CD14-positive monocyte (primary cell): ENCODE data around the gene POLDIP2. TPM values are rescaled to one million over a fixed set of nuclear protein-coding genes. Genes with fewer than 3 reads are reported as not detected.

Experiments used
- DNase-seq, 3 donors: peaks; one replicate each; pipeline ENCODE4 v3.0.0-alpha.2; 2011 to 2022
- H2AFZ ChIP-seq: 2 replicates; pipeline ENCODE4 v1.6.0; 2012; ENCODE audit warnings: mild to moderate bottlenecking, low read depth, low read length, inconsistent platforms; ENCODE audit not compliant: insufficient read depth, poor library complexity, severe bottlenecking
- H3K27ac ChIP-seq, 2 donors: 1 replicate in 1 of 2; 2 replicates in 1 of 2; pipeline ENCODE4 v1.5.1; 2012 to 2013; ENCODE audit warnings: low read length in 2 of 2, control low read depth in 1 of 2, inconsistent platforms in 1 of 2, low read depth in 1 of 2, mild to moderate bottlenecking in 1 of 2
- H3K27me3 ChIP-seq, 2 donors: one replicate each; pipeline versions ENCODE4 v1.6.0 to v1.6.1; 2011 to 2013; ENCODE audit warnings: low read length in 2 of 2; ENCODE audit not compliant: control insufficient read depth in 2 of 2, insufficient read depth in 2 of 2
- H3K36me3 ChIP-seq, 2 donors: replicated peaks in 1 of 2; 1 replicate in 1 of 2; 2 replicates in 1 of 2; pipeline versions ENCODE4 v1.5.1 to v1.6.1; 2012 to 2013; ENCODE audit warnings: low read length in 2 of 2, control low read depth in 1 of 2, inconsistent platforms in 1 of 2, mild to moderate bottlenecking in 1 of 2; ENCODE audit not compliant: insufficient read depth in 2 of 2, control insufficient read depth in 1 of 2
- H3K4me1 ChIP-seq, 2 donors: 1 replicate in 1 of 2; 2 replicates in 1 of 2; pipeline versions ENCODE4 v1.5.1 to v1.6.1; 2012 to 2013; ENCODE audit warnings: low read length in 2 of 2, control low read depth in 1 of 2, inconsistent platforms in 1 of 2, mild to moderate bottlenecking in 1 of 2, moderate library complexity in 1 of 2; ENCODE audit not compliant: insufficient read depth in 2 of 2, control insufficient read depth in 1 of 2
- H3K4me2 ChIP-seq: replicated peaks from 2 replicates; pipeline ENCODE3; 2012; ENCODE audit warnings: low read length, moderate library complexity, mild to moderate bottlenecking; ENCODE audit not compliant: poor library complexity, severe bottlenecking; ENCODE audit errors: extremely low read depth
- H3K4me3 ChIP-seq, 3 experiments: fragments of 200-600 bp in 1 of 3; sonication (generic) in 1 of 3; replicated peaks in 1 of 3; 1 replicate in 2 of 3; 2 replicates in 1 of 3; pipeline ENCODE4 v1.5.1; 2011 to 2013; ENCODE audit warnings: low read length in 3 of 3, mild to moderate bottlenecking in 3 of 3, control low read depth in 2 of 3, low read depth in 2 of 3, inconsistent platforms in 1 of 3, moderate library complexity in 1 of 3
- H3K79me2 ChIP-seq: 2 replicates; pipeline ENCODE4 v1.6.0; 2012; ENCODE audit warnings: mild to moderate bottlenecking, control low read depth, inconsistent platforms, low read length, moderate library complexity; ENCODE audit not compliant: insufficient read depth
- H3K9ac ChIP-seq: 2 replicates; pipeline ENCODE4 v1.6.0; 2017; ENCODE audit warnings: low read length, mild to moderate bottlenecking; ENCODE audit not compliant: insufficient read depth, poor library complexity, severe bottlenecking
- H3K9me3 ChIP-seq, 2 donors: replicated peaks in 1 of 2; 1 replicate in 1 of 2; 2 replicates in 1 of 2; pipeline versions ENCODE4 v1.5.1 to v1.6.1; 2012 to 2013; ENCODE audit warnings: low read length in 2 of 2, control low read depth in 1 of 2; ENCODE audit not compliant: control insufficient read depth in 1 of 2, insufficient read depth in 1 of 2
- H4K20me1 ChIP-seq: 2 replicates; pipeline ENCODE4 v1.6.0; 2012; ENCODE audit warnings: mild to moderate bottlenecking, low read length, control low read depth, moderate library complexity; ENCODE audit not compliant: insufficient read depth
- H3K27ac Mint-ChIP-seq, 7 donors: one replicate each; pipeline ENCODE4 v1.8.0; 2020; ENCODE audit warnings: mild to moderate bottlenecking in 7 of 7, mixed read lengths in 7 of 7, moderate library complexity in 6 of 7, inconsistent platforms in 2 of 7
- H3K27me3 Mint-ChIP-seq, 3 donors: one replicate each; pipeline ENCODE4 v1.8.0; 2021 to 2022; ENCODE audit warnings: low read depth in 3 of 3, mild to moderate bottlenecking in 3 of 3, mixed read lengths in 3 of 3, moderate library complexity in 3 of 3, inconsistent platforms in 1 of 3
- H3K36me3 Mint-ChIP-seq, 2 donors: one replicate each; pipeline ENCODE4 v1.8.0; 2020; ENCODE audit warnings: mixed read lengths in 2 of 2, inconsistent platforms in 1 of 2, mild to moderate bottlenecking in 1 of 2
- H3K4me1 Mint-ChIP-seq: one replicate; pipeline ENCODE4 v1.8.0; 2020; ENCODE audit warnings: mild to moderate bottlenecking, mixed read lengths
- H3K4me3 Mint-ChIP-seq, 2 donors: one replicate each; pipeline ENCODE4 v1.8.0; 2020; ENCODE audit warnings: mild to moderate bottlenecking in 2 of 2, mixed read lengths in 2 of 2, moderate library complexity in 1 of 2
- H3K9me3 Mint-ChIP-seq, 7 donors: one replicate each; pipeline ENCODE4 v1.8.0; 2020 to 2022; ENCODE audit warnings: mixed read lengths in 7 of 7, mild to moderate bottlenecking in 6 of 7, moderate library complexity in 6 of 7, inconsistent platforms in 2 of 7
- CTCF ChIP-seq: fragments of 200-600 bp; IDR thresholded peaks from one replicate; pipeline ENCODE4 v1.8.0; 2022; ENCODE audit warnings: antibody characterized with exemption, mild to moderate bottlenecking
- WGBS: methylation state at CpG from one replicate; pipeline ENCODE4 v1.1.5; 2013; ENCODE audit warnings: missing lambda C conversion rate; ENCODE audit not compliant: insufficient coverage; 5-methylcytosine and 5-hydroxymethylcytosine counted together
- intact Hi-C, 2 donors: fragments of 100-400 bp; cut with micrococcal nuclease; formaldehyde crosslinking; loops; one replicate each; pipeline versions ENCODE4 v1.15.0 to v1.15.1; 2023
- polyA plus RNA-seq, 3 donors: library from polyadenylated mRNA; depleted of rRNA in 1 of 3; unstranded in 2 of 3; stranded (reverse) in 1 of 3; fragments of 300-500 nt in 2 of 3; fragments of >200 nt in 1 of 3; fragmentation: Illumina TruSeq in 2 of 3; gene quantifications; 1 replicate in 2 of 3; 2 replicates in 1 of 3; pipeline ENCODE4 v1.2.3, GENCODE V29; 2012 to 2021

The POLDIP2 gene
- polyA plus RNA-seq, 3 donors, result 31.5 to 76.9 (median 72.4) TPM

GRCh38 chr17:28327031-28327607 lies 30.2 kb downstream of the POLDIP2 start:
- Histone ChIP-seq H3K4me3 (no peak overlapping the region), H3K36me3 (peaks cover 42 to 63% of the 10 kb centered on the region in 2 donors), H3K27ac (no peak overlapping the region), H3K27me3 (no peaks in the 10 kb centered on the region), H2AFZ (no peak overlapping the region), H3K4me2 (no peak overlapping the region), H3K9me3 (no peaks in the 10 kb centered on the region), H3K4me1 (peaks cover 17 to 20% of the 10 kb centered on the region in 2 donors), H4K20me1 (no peaks in the 10 kb centered on the region), H3K79me2 (peaks cover 25% of the 10 kb centered on the region), H3K9ac (no peak overlapping the region)
- no peak for DNase-seq
- Mint-ChIP-seq H3K36me3 (peaks cover 49 to 63% of the 10 kb centered on the region in 2 donors), H3K4me3 (no peak overlapping the region), H3K9me3 (no peaks in the 10 kb centered on the region), H3K4me1 (peaks cover 18% of the 10 kb centered on the region), H3K27ac (peak overlapping the region in 1 of 7 donors; percentile 32), H3K27me3 (no peaks in the 10 kb centered on the region)
- no CpG with 5 or more reads among the region's 9 CpGs for WGBS
- TF ChIP-seq CTCF, result no peak
- intact Hi-C loops, result no loop called here

- TF ChIP-seq CTCF, result no peak
- H3K4me3 Mint-ChIP-seq, result no peak overlapping the region
- H3K27ac Mint-ChIP-seq, result no peak overlapping the region
- intact Hi-C loops, result no loop called here
- Histone ChIP-seq H3K9me3 (no peaks in the 10 kb centered on the region), H3K79me2 (peaks cover 20% of the 10 kb centered on the region), H3K36me3 (peaks cover 32 to 53% of the 10 kb centered on the region in 2 donors), H3K27ac (peak overlapping the region in 1 of 2 donors; percentile 8), H4K20me1 (no peaks in the 10 kb centered on the region), H3K27me3 (no peaks in the 10 kb centered on the region), H3K4me2 (no peak overlapping the region), H2AFZ (no peak overlapping the region), H3K9ac (no peak overlapping the region), H3K4me1 (peaks cover 17 to 20% of the 10 kb centered on the region in 2 donors), H3K4me3 (no peak overlapping the region)
- peaks cover 18% of the 10 kb centered on the region for H3K4me1 Mint-ChIP-seq
- DNase-seq, result no peak
- WGBS, result 100% methylated on average over 6 of the region's 7 CpGs
- no peaks in the 10 kb centered on the region for H3K9me3 Mint-ChIP-seq
- no peaks in the 10 kb centered on the region for H3K27me3 Mint-ChIP-seq
- H3K36me3 Mint-ChIP-seq, result peaks cover 39 to 53% of the 10 kb centered on the region in 2 donors
Measured at GRCh38 chr17:28326114-28326513, 31.2 kb downstream of the POLDIP2 start.
